ENCODE measurements around the gene UQCC2.

DNA sequence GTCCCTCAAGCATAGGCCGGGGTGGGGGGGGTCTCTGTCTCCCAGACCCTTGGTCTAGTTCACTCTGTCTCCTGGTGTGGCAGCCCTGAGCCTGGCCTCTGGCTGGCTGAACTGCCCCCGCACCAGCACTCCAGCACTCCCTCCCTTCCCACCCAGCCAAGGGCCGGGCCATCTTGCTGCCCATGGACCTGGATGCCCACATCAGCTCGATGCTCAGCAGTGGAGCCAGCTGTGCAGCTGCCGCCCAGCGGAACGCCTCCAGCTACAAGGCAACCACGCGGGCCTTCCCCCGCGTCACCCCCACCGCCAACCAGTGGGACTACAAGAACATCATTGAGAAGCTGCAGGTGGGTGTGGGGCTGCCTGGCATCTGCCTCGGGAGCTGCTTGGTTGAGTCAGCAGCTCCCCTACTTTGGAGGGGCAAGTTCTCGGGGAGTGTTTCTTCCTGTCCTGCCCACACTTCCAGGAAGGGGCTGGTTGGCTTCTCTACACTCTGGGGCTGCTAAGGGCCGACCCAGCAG lies 28.4 kb downstream of the UQCC2 start:
- no peak for TF ChIP-seq POLR2A (IDR thresholded peaks at IDR 0.05; ENCODE audit: low read depth, low read length)
- TF ChIP-seq POLR2AphosphoS5 (IDR thresholded peaks at IDR 0.05; ENCODE audit: low read depth, low read length) = no peak
